HG02884 (cell line): Measurements from ENCODE around the gene PRKCZ.

Source experiments
- ATAC-seq: cut with Tn5 transposase; IDR thresholded peaks from one replicate; pipeline ENCODE4 v1.9.1; 2021; ENCODE audit warnings: mild to moderate bottlenecking, moderate library complexity; ENCODE audit not compliant: unreplicated experiment

The PRKCZ gene

DNA sequence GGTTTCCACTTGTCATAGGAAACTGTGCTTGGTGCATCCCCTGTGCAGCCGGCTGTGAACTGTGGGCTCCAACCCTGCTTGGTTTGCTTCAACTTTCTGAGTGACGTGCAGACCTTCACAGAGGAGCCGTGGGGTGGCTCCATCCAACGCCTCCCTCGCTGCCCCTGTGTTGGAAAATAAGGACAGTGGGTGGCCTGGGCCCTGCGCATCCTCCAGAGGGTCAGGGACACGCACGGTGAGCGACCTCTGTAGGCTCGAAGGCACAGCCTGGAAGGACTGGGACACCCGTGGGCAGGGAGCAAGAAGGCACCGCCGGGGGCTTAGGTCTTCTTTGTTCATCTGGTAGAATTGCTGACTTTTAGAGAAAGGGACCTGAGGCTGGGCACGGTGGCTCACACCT lies 150.9 kb downstream of the PRKCZ start:
- no peak for ATAC-seq

DNA sequence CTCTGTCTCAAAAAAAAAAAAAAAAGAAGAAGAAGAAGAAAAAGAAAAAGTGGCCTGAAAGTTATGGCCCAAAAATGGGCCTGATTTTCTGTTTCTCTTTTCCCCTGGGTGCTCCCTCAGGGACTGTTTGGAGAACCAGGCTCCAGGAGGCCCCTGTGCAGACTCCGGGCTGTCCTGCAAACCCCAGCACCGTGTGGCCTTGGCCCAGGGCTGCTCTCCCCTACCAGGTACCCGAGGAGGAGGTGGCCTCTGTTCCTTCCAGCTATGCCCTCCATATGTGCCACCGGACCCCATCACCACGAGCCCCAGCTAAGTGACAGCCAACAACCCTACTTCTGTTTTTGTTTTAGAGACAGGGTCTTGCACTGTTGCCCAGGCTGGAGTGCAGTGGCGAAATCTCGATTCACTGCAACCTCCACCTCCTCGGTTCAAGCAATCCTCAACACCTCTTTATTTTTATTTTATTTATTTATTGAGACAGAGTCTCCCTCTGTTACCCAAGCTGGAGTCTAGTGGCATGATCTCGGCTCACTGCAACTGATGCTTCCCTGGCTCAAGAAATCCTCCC lies 151.9 kb downstream of the PRKCZ start:
- ATAC-seq = no peak

DNA sequence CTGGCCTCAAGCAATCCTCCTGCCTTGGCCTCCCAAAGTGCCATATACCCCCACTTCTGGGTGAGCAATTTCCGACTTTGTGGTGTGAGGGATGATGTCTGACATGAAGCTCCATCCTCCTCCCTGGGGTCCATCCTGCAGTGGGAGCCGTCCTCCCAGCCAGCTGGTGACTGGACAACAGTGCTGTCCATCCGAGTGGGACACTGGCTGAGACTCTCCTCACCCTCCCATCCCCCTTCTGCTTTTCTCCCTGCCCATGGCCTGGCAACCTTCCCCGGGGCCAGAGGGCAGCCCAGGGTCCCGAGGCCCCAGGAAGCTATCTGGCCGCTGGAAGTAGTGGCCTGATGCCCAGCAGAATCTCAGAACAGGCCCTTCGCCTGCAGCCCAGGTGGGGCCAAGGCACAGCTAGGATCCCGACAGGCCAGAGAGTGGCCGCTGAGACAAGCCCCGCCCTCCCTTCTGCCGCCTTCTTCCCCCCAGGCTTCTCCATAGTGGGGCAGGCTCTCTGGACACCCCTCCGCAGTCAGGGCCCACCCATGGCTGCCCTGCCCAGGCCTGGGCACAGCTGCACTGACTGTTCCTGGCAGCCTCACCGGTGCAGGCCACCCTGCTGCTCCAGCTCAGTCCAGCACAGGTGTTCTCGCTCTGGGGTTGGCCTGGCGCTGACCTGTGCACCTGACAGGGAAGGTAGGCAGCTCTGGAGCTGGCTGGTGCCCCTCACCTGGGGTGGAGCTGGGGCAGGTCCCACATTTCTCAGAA lies 152.8 kb downstream of the PRKCZ start:
- ATAC-seq = no peak

DNA sequence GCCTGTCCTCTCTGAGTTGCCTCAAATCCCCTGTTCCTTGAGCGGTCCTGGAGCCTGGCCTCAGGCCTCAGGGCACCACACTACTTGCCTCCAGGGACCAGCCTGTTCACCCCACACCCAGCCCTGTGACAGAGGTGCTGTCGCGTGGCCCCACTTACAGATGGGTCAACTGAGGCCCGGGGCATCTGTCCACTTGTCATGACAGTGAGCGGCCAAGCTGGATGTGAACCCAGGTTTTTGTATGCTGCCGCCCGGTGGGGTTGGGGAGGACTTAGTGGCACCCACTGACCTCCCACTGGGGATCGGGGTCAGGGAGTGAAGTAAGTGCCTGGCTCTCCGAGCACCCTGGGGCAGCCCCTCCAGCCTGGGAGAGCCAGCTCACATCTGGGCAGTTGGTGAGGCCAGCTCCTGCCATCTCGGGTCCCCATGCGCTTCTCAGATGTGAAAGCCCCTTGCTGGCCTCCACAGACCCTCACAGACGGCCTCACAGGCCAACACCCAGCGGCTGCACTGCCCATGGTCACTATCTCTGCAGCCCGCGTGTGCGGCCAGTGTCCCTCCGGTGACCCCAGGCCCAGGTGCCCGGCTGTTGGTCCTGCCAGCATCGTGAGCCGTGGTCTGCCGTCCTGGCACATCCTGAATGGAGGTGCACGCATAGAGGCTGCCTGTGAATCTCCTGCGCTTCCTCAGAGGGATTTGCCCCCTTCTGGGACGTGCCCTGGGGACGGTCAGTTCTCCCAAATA lies 153.6 kb downstream of the PRKCZ start:
- ATAC-seq = no peak

DNA sequence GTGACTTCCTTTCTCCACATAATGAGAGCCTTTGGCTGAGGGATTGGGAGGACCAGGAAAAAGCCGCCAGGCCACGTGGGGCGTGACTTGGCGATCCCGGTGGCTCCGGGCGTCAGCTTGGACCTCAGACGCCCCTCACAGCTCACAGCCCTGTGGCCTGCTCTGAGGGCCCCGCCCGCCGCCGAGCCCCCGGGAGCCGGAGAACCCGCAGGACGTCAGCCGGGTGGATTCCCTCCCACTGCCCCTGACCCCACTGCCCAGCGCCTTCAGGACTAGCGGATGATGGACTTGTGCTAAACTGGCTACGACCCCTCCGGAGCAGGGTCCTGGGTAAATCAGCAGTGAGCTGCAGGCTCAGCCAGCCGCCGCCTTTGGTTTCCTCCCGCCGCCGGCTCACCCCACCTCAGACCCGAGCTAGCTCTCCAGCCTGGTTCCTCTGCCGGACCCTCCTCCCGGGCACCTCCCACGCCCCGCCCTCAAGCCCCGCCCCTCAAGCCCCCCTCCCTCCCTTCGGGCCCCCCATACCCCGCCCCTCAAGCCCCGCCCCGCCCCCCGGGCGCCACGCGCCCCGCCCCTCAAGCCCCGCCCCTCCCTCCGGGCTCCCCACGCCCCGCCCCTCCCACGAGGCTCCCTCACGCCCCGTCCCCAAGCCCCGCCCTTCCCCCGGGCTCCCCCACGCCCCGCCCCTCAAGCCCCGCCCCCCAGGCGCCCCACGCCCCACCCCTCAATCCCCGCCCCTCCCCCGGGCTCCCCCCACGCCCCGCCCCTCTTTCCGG lies 154.4 kb downstream of the PRKCZ start:
- ATAC-seq = no peak

DNA sequence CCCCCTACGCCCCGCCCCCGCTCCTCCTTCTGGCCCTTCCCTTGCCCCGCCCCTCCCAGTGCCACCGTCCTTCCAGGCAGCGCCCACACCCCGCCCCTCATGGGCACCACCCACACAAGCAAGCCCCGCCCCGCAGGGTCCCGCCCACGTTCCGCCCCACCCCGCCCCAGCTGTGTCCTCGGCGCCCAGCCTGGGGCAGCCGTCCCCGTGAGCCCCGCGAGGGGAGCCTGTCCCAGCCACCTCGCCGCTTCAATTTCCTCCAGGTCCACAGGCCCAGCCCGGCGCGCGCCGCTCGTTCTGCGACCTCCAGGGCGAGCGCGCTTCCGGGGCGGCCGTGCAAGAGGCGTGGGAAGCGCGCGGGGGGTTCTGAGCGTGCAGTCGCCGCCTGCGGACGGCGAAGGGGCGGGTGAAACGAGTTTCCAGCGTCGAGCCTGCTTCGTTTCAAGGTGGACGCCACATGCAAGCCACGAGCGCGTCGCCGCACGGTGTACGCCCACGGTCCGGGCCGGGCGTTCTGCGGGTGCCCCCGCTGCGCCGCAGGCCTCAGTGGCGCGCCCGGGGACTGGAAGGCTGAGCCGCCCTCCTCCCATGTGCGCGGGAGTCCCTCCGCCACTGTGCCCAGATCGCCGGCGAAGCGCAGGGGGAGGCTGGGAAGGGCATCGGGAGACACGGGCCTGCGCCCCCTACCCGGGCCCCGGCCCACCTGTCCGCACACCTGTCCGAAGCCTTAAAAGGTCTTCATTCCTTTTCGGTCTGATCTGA lies 155.2 kb downstream of the PRKCZ start:
- ATAC-seq = no peak

DNA sequence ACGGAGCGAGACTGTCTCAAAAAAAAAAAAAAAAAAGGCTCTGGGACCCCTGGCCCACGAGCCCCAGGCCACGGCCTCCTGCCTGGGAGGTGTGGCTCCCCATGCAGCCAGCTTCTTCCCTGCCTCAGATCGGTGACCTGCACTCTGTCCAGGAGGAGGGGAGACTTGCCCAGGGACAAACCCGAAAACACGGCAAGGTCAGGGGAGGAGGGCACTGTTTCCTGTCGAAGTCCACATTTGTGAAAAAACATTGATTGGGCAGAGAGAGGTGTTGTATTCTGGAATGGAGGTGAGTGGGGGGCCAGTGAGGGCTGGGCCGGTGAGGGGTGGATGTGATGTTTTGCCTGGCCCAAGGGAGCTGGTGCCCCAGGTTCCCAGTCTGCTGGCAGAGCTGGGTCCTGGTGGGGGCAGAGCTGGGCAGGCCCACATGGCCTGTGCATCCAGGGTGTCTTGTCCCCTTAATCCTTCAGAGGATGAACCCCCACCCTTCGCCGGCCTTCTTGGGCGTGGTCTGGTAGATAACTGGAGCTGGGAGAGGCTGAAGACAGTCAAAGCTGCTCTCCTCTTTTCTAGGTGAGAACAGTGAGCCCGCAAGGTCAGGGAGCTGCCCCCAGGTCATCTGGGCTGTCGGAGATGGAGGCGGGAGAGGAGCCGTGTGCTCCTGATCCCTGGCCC lies 156.7 kb downstream of the PRKCZ start:
- ATAC-seq = no peak

DNA sequence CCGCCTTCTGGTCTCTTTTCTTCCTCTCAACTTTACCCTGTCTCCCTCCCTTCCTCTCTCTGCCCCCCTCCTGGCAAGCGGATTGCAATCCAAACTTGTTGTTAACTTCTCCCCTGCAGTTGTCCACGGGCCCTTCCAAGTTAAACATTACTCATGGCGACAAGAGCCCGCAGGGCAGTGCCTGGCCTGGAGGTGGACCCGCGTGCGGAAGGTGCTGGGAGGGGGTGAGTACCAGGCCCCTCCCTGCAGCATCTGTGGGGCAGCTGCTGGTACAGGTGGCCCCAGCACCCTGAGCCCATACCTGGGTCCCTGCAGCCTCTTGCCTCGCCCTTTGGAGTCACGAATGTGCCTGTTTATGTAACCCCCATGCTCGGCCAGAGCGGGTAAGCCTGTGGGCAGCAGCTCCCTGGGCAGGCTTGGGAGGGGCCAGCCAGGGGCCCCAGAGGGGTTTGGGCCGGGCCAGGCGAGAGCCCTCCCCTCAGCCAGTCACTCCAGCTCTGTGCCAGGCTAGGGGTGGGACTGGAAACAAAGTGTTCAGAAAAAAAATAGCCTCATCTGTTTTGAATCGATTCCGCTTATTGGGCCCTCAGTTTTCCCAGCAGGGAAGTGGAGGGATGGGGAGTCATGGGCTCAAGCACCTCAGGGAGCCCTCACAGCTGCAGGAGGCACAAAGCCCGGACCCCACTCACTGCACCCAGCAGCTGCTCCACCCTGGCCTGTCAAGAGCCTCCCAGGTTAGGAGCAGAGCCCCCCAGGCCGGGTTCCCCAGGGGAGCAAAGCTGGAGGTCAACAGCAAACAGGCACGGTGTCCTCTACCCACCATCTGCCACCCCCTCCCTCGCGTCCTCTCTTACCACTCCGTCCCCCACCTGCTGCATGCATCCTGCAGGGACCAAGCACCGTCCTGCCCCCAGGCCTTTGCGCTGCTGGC lies 158.4 kb downstream of the PRKCZ start:
- no peak for ATAC-seq

DNA sequence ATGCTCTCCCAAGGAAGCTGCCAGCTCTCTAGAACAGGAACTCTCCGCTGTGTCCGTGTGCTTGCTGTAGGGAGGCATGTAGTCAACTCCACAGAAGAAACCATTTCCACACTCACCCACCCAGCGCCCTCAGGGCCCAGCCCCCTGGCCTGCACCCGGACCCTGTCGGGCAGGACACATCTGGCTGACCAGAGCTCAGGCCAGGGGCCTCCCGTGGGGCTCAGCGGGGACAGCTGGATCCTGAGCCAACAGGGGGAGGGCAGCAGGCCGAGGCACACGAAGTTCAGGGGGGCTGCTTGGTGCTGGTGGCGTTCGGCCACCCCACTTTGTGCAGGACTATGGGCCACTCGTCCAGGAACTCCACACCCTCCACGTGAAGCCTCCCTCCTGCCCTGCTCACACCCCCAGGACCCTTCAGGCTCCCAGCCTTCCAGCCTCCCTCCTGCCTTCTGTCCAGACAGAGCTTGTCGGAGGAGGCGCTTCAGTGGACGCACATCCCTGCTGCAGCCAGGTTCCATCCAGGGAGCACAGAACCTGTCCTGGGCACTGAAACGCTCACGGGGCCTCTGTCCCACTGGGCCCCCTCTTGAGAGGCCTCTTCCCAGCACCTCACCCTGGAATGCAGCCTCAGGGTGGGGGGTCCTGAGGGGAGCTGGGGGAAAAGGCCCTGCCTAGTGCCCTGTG lies 159.3 kb downstream of the PRKCZ start:
- ATAC-seq = no peak

DNA sequence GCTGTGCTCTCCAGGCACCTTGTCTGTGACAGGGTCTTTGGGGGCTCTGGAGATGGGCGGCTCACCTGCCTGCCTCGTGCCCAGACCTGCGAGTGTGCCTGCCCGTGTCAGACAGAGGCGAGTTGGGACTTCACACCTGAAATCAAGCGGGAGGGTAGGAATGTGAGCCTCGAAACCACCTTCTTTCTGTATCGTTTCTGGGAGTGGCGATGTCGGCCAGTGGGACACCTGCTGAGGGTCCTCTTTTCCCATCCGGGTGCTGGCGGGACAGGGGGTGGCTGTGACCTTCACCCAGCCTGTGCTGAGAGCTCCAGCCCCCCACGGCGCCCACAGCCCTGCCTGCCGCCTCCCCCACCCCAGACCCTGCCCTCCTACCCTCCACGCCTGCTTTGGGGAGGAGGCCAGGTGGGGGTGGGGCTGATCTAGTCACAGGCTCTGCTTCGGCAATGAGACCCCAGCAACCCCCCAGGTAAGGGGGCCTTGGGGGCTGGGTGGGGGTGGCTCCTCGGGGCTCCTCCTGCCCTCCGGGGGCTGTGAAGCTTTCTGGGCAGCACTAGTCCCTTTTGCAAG lies 160.0 kb downstream of the PRKCZ start:
- ATAC-seq = no peak

DNA sequence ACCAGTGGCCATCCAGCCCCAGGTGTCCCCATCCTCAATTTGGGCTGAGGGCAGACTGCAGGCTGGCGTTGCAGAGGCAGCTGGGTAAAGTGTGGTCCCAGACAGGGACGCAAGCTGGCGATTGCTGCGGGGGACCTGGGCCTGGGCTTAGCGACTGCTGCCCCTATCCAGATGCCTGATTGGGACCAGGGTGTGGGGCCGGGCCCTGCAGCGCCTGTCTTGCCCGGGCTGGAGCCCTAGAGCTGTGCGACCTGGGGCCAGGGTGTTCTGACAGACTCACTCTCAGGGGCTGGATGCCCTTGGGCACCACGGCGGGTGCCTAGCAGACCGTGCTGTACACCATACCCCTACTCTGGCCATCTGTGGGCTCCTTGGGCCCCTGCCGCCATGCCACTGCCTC lies 160.6 kb downstream of the PRKCZ start:
- no peak for ATAC-seq

DNA sequence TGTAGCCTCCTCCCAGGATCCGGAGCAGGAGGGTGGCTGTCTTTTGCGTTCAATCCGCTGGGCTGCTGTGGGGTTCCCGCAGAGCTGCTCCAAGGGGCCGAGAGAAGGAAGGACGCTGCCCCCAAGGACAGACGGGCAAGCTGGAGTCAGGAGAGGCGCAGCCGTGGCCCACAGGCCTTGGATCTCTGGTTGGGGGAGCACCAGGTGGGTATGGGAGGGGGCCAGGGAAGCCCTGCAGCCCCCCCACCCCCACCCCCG lies 162.0 kb downstream of the PRKCZ start:
- no peak for ATAC-seq

DNA sequence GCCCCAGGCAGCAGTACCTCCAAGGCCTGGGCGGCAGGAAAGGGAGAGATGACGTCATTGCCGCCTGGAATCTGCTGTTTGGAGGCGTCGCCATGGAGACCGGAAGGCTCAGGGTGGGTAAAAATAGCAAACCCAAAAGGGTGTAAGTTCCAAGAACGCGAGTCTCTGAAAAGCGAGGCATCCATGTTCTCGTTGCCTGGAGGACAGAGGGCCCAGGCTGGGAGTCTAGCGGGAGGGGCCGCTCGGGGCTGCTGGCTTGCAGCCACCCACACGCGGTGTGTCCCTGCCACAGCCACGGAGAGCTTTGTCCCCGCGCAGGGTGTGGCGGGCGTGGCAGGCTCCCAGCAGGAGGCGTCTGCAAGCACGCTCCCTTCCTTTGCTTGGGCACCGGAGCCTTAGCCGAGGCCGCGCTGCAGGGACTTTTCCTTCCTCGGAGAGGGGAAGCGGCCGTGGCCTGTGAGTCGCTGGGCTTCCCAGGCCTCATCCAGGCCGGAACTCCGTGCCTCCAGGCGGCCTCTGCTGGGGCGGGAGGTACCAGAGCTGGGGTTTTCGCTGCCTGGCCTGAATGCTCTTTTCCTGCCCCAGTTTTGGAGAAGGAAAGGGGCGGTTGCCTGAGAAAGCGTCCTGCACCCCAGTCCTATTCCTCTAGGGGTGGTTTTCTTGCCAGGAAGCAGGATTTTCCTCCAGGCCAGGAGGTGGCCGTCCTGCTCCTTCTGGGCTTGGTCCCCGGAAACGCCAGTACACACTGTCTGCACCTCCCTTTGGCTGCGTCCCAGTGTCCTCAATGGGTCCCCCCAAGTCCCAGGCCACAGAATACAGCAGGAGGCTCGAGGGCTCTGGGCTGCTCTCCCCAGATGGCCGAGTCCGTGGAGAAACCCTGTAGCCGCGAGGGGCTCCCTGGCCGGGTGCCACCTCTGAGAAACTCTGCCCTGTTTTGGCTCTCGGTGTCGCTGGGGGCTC lies 162.6 kb downstream of the PRKCZ start:
- ATAC-seq = no peak

DNA sequence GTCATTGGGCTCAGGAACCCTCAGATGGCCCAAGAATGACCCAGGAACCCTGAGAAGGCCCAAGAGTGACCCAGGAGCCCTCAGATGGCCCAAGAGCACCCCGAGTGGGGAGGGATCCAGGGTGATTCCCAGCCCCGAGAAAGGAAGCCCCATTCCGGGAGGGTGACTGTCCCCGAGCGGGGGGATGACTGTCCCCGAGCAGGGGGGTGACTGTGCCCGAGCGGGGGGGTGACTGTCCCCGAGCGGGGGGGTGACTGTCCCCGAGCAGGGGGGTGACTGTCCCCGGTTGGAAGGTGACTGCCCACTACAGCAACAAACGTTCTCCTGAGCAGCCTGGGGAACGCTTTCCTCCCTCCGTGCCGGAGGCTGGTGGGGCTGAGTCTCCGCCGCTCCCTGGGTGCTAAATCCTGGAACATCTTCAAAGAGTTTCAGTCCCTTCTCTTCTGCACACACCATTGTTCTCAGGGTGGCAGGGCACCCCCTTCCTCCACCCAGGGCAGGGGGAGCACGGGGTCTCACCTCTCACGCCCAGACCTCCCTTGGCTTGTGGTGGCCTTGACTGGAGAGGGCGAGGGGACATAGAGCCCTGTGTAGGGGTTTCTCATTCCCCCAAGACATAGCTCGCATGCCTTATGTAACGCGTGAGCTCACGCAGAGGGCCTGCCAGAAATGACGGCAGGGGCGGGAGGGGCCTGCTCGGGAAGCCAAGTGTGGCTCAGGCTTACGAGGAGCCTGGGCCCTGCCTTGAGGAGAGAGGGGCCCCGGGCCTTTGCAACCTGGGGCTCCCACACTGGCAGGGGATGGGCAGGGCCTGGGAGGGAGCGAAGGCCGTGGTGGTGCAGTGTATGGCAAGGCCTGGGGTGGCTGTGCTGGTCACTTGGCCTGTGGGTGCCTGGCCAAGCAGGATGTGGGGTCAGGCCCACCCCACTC lies 163.6 kb downstream of the PRKCZ start:
- no peak for ATAC-seq

DNA sequence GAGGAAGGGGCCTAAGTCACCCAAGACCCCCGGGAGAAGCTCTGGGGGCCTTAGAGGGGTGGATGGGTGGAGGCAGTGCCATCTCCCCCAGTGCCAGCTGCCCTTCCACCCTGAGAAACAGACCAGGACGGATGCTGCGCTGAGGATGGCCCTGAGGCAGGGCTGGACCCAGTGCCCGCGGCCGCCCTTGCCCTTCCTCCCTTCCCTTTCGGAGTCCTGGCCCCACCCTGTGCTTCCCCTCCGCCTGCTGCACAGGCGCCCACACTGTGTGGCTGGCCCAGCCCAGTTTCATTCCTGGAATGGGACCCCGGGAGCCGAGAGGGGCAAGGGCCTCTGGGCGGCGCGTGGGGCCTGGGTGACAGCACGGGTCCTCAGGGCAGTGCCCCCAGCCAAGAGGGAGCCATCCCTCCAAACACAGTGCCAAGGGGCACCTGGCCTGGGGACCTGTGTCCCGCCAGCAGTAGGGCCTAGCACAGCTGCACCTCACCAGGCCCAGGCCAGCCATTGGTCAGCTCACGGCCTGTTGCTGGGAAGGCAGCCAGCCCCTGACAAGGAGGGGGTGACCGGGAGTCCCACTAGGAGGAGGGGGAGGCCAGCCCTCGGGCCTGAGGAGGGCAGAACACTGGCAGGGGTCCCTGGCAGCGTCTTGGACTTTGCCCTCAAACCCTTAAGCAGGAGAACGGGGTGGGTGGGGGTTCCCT lies 164.5 kb downstream of the PRKCZ start:
- ATAC-seq = no peak

DNA sequence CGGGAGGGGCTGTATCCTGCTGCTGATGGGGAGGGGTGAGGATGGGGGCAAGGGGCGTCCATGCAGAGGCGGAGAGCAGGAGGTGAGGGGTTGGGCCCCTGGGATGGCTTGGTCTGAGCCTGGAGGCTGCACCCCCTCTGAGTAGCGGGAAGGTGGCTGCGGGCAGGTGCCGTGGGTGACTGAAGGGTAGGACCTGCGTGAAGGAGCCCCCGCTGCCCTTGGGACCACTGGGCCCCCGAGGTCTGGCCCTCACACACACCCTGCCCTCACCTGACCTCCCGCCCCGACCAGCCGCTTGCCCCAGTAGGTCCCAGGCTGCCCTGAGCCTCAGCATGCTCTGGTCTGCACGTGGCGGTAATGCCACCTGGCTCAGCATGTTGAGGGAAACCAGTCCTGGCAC lies 165.1 kb downstream of the PRKCZ start:
- ATAC-seq = no peak
